Amniotic stem cell (primary cell): ENCODE results near the gene TJP3.
A peak's percentile ranks its signal among the peaks of the same experiment; 100 is the strongest.
"Not testable (repeated sequence)": the region's sequence is repeated elsewhere in the genome, so short reads cannot be mapped to it uniquely, and the experiment has no call there.

Experiments used
- DNase-seq: peaks from one replicate; lab custom pipeline; 2025; lab: John Stamatoyannopoulos, UW

TJP3 gene

GRCh38 chr19:3745363-3746045 lies 37.3 kb downstream of the TJP3 start:
- no peak for DNase-seq

DNA sequence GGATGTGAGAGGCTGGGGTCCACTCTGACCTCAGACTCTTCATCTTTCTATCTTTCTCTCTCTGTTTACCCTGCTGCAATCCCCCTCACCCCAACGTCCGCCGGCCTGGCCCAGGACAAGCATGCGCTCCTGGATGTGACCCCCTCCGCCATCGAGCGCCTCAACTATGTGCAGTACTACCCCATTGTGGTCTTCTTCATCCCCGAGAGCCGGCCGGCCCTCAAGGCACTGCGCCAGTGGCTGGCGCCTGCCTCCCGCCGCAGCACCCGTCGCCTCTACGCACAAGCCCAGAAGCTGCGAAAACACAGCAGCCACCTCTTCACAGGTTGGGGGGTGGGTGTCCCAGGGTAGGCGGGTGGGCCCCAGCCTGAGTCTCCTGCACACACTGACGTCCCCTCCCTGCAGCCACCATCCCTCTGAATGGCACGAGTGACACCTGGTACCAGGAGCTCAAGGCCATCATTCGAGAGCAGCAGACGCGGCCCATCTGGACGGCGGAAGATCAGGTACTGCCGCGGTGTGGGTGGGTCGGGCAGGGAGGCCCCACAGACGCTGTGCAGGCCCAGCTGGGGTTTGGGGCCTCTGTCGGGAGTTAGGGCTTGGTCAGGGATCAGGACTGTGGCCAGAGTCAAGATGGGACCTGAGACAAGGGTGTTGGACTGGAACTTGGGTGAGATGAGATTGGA lies 38.3 kb downstream of the TJP3 start:
- no peak for DNase-seq

- DNase-seq: no peak
These were observed 40.8 kb downstream of the TJP3 start for GRCh38 chr19:3748965-3749364.

DNA sequence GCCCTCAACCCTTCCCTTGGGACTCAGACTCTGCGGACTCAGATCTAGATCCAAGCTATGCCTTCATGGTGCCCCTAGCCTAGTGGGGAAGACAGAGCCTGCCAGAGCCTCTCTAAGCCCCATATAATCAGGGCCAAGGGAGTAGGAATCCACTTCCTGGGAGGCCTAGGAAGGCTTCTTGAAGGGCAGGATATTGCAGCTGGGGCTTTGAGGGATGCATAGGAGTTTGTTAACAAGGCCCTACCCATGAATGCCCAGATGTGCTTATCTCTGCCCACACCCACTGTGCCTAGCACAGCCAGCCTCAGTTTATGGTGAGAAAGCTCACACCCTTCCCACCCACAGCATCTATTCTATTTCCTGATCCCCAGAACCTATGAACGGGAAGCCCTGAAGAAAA lies 42.0 kb downstream of the TJP3 start:
- DNase-seq: no peak

- DNase-seq: no peak
These were observed 43.1 kb downstream of the TJP3 start for GRCh38 chr19:3751236-3751635.

- no peak for DNase-seq
These were observed 44.3 kb downstream of the TJP3 start for GRCh38 chr19:3752492-3752891.

GRCh38 chr19:3753631-3754410 lies 45.6 kb downstream of the TJP3 start:
- no peak for DNase-seq

- DNase-seq: not testable (repeated sequence)
These were observed 49.5 kb downstream of the TJP3 start for GRCh38 chr19:3757705-3758104.

DNA sequence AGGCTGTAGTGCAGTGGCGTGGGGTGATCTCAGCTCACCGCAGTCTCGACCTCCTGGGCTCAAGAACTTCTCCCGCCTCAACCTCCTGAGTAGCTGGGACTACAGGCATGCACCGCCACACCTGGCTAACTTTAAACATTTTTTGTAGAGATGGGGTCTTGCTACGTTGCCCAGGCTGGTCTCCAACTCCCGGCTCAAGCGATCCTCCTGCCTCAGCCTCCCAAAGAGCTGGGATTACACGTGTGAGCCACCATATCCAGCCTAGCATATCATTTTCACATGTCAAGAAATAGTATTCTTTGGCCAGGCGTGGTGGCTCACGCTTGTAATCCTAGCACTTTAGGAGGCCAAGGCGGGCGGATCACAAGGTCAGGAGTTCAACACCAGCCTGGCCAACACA lies 50.1 kb downstream of the TJP3 start:
- not testable (repeated sequence) for DNase-seq

GRCh38 chr19:3759482-3760254 lies 51.5 kb downstream of the TJP3 start:
- DNase-seq: no peak

DNA sequence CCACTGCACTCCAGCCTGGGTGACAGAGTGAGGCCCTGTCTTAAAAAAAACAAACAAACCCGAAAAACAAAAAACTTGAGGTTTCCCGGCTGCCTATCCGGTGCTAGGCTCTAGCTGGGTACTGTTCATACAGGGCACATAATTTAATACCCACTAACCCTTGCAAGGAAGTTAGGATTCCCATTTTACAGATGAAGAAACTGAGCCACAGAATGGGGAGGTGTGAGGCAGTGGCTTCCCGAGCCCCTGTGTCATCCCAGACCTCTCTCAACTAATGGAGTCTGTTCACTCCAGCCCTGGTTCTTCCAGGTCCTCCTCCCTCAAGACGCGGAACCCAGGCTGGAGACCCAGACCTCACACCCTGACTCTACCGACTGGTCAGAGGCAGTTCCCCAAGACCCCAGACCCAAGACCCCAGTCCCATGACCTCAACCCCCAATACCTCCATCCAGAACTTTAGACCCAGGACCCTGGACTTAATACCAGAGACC lies 52.7 kb downstream of the TJP3 start:
- no peak for DNase-seq

- DNase-seq: peak; percentile 83
These were observed 53.4 kb downstream of the TJP3 start, which contains the start of gene APBA3 for GRCh38 chr19:3761382-3762129. Gene APBA3 (minus strand): TSS chr19:3761692. CDS start chr19:3760264, 1,428 bp downstream.

- no peak for DNase-seq
These were observed 53.9 kb downstream of the TJP3 start for GRCh38 chr19:3762130-3762473.

DNA sequence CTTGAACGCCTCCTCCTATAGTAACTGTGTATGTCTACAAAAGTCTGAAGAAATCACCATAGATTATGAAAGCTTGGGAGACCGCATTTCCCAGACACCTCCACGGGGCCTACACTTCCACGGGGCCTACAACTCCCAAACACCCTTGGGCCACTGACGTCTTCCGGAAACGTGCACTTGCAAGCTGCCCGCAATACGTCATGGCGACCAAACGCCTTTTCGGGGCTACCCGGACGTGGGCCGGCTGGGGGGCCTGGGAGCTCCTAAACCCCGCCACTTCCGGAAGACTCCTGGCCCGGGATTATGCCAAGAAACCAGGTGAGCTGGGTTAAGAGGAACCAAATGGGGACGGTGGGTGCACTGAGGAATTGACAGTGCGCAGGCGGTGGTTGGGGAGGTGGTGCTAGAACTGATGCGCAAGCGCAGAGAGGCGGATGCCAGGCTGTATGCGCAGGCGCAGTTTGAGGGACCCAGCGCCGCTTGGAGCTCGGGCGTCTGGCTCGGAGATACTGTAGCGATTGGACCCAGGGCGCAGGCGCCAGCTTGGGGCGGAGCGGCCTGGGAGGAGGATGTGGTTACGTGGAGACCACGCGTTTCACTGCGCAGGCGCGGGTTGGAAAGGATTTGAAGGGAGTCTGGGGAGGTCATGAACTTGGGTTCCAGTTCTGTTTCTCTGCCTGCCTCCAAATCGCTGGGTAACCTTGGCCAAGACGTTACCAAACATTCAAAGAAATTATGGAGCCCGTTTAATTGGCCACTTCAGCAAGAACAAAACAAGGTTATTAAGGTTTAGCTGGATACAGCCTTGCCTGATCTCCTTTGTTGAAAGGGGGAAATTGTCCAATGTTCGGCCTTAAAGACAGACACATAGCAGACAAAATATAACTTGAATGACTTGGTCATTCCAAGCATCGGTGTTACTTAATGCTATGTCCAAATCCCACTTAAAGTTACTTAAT lies 54.6 kb downstream of the TJP3 start, which contains the start of gene MRPL54:
MRPL54 (plus strand) TSS at position 182 of the 959 bp plus-strand sequence; CDS start at position 201, 19 bp downstream.
- peak; percentile 96 for DNase-seq

DNA sequence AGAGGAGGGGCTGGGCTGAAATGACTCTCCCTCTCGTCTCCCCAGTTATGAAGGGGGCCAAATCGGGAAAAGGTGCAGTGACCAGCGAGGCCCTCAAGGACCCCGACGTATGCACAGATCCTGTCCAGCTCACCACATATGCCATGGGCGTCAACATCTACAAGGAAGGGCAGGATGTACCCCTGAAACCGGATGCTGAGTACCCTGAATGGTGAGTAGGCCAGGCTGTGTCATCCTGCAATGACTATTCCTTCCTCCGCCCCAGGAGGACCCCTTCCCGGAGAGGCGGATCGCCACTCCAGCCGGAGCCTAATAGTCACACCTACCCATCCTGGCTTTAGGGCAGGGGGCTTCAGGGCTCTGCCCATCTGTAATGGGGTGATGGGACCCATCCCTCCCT lies 56.9 kb downstream of the TJP3 start:
- DNase-seq: no peak

- not testable (repeated sequence) for DNase-seq
These were observed 57.6 kb downstream of the TJP3 start for GRCh38 chr19:3765757-3766156.

GRCh38 chr19:3766520-3766919 lies 58.3 kb downstream of the TJP3 start:
- DNase-seq: no peak

DNA sequence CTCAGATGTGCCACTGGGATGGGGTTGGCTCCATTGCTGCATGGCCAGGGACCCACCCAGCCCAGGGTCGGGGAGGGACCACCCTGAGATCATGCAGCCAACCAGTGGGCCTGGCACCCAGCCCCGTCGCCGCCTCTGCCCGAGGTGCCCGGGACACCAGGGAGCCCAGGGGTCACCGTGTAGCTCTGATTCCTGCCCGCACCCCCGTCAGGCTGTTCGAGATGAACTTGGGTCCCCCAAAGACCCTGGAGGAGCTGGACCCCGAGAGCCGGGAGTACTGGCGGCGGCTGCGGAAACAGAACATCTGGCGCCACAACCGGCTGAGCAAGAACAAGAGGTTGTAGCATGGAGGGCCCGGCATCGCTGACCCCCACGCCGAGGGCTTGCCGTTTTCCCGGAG lies 58.9 kb downstream of the TJP3 start:
- no peak for DNase-seq

DNA sequence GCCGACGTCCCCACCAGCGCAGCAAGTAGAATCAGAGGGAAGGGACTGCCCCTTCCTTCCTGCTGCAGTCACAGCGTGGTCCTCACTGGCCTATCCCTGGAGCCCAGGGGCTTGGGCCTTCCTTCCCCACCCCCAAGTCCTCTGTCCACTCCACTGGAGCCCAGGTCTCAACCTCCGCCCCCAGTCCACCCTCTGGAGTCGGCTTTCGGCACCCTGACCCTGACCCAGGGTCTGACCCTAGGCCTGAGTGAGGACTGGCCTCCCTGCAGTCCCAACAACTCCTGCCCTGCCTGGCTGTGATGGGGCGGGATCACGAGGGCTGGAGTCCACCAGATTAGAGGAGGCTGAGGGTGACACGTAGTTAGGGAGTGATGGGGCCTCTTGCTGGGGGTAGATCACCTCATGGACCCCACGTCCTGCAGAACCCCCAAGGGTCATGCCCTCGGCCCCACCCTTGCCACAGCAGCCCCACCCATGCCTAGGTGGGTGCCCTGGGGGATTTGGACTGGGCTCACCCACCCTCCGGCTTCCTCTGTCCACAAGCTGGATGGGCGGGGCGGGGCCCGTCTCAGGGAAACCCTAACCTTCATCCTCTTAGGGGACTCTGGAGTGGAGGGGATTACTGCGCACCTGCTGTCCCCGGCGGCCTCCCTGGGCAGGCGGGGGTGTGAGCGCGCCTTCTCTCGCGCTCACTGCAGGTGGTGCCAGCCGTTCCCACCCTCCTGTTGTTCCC lies 60.0 kb downstream of the TJP3 start:
- DNase-seq: no peak
